Neural progenitor cell (in vitro differentiated cells): ENCODE measurements around the gene COMMD2.

ENCODE experiments used
- CTCF ChIP-seq: fragments of 200-600 bp; sonication (generic); IDR thresholded peaks from 2 replicates; pipeline ENCODE4 v1.5.1; 2017; ENCODE audit warnings: antibody characterized with exemption, mild to moderate bottlenecking
- EZH2 ChIP-seq: fragments of 200-600 bp; sonication (generic); IDR thresholded peaks from 2 replicates; pipeline ENCODE4 v1.6.1; 2017; ENCODE audit warnings: antibody characterized with exemption, mild to moderate bottlenecking, moderate library complexity

DNA sequence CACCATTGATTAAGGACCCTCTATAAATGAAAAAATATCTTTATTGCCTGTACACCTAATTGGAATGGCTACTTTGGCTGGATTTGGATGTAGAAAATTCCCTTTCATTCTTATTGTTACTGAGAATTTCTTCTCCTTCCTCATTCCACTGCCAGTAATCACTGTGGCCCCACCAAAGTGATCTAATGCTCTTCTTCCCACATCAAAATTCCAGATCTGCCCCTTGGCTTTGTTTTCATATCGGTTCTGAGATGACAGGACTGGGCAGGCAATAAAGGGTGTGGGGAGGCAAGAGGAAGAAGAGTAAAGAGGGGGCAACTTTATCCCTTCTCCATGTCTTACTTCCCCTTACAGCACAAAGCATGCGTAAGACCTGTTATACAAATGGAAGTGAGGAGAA is 38.0 kb upstream of the COMMD2 start:
- TF ChIP-seq EZH2 (no peak), CTCF (no peak)
